BJ (cell line): Measurements from ENCODE around the gene DUSP8. TPM values are rescaled to one million over a fixed set of nuclear protein-coding genes. Genes with fewer than 3 reads are reported as not detected.

ENCODE experiments used
- CTCF ChIA-PET: fragments of 350-600 bp; formaldehyde crosslinking; extraction: SDS; loops from one replicate; lab custom pipeline; 2021; ENCODE audit warnings: antibody characterized with exemption, inconsistent platforms; lab: Yijun Ruan, JAX
- POLR2A ChIA-PET: fragments of 300-600 bp; sonication (Branson Sonifier 250); formaldehyde crosslinking; extraction: SDS; loops from one replicate; lab custom pipeline; 2021; ENCODE audit warnings: antibody characterized with exemption; lab: Charles Lee
- DNase-seq: peaks from one replicate; pipeline ENCODE4 v3.0.0-alpha.2; 2011; ENCODE audit warnings: low read depth
- H3K27me3 ChIP-seq: 2 replicates; pipeline ENCODE4 v1.6.0; 2011; ENCODE audit warnings: low read length; ENCODE audit not compliant: control insufficient read depth, insufficient read depth
- H3K36me3 ChIP-seq: 2 replicates; pipeline ENCODE4 v1.5.1; 2011; ENCODE audit warnings: low read length; ENCODE audit not compliant: control insufficient read depth, insufficient read depth
- H3K4me3 ChIP-seq: 2 replicates; pipeline ENCODE4 v1.5.1; 2011; ENCODE audit warnings: low read depth, mild to moderate bottlenecking, control low read depth, low read length
- CTCF ChIP-seq: IDR thresholded peaks from 2 replicates; pipeline ENCODE4 v1.5.1; 2011; ENCODE audit warnings: low read depth, mild to moderate bottlenecking, control low read depth, inconsistent platforms, low read length, moderate library complexity; ENCODE audit not compliant: insufficient read depth
- polyA plus RNA-seq: library from polyadenylated mRNA; depleted of rRNA; stranded (reverse); fragments of >200 nt; gene quantifications from 2 replicates; pipeline ENCODE4 v1.2.3, GENCODE V29; 2011

DUSP8 gene
- polyA plus RNA-seq, 1 experiment, result 3.4 TPM

- POLR2A ChIA-PET, result no interaction called here
- TF ChIP-seq CTCF, result no peak
- no peak for DNase-seq
- Histone ChIP-seq H3K36me3 (no peaks in the 10 kb centered on the region), H3K4me3 (no peak overlapping the region), H3K27me3 (peaks cover 32% of the 10 kb centered on the region)
- CTCF ChIA-PET, result interaction anchor here (1.2 to 10.5 kb wide), 2 partner anchors 13 to 31 kb away, joined by 3 to 301 read pairs; partner anchors contain the start of gene DUSP8
Measured at GRCh38 chr11:1544536-1544935, 27.5 kb downstream of the DUSP8 start.

GRCh38 chr11:1543606-1544263, 28.3 kb downstream of the DUSP8 start:
- CTCF ChIA-PET, result interaction anchor here (1.2 to 10.5 kb wide), 2 partner anchors 12 to 31 kb away, joined by 3 to 301 read pairs; partner anchors contain the start of gene DUSP8
- POLR2A ChIA-PET, result no interaction called here

GRCh38 chr11:1542267-1542666, 29.8 kb downstream of the DUSP8 start:
- peaks cover 24% of the 10 kb centered on the region for H3K27me3 ChIP-seq
- ChIA-PET POLR2A (no interaction called here), CTCF (interaction anchor here (1.0 to 10.5 kb wide), 2 partner anchors 33 to 86 kb away, joined by 3 to 301 read pairs; partner anchors contain the start of gene DUSP8)

More at GRCh38 chr11:1543606-1544263, 28.3 kb downstream of the DUSP8 start:
- Histone ChIP-seq H3K4me3 (no peak overlapping the region), H3K27me3 (peaks cover 29% of the 10 kb centered on the region), H3K36me3 (no peaks in the 10 kb centered on the region)
- TF ChIP-seq CTCF, result no peak
- DNase-seq, result no peak

GRCh38 chr11:1541474-1542204, 30.4 kb downstream of the DUSP8 start:
- ChIA-PET CTCF (interaction anchor here (0.6 to 10.5 kb wide), 3 partner anchors 33 to 600 kb away, joined by 3 to 301 read pairs (median 3); partner anchors contain the start of gene DUSP8), POLR2A (no interaction called here)
- TF ChIP-seq CTCF, result no peak
- DNase-seq, result no peak
- Histone ChIP-seq H3K27me3 (peaks cover 23% of the 10 kb centered on the region), H3K4me3 (no peak overlapping the region), H3K36me3 (no peaks in the 10 kb centered on the region)

More at GRCh38 chr11:1542267-1542666, 29.8 kb downstream of the DUSP8 start:
- DNase-seq, result no peak
- Histone ChIP-seq H3K36me3 (no peaks in the 10 kb centered on the region), H3K4me3 (no peak overlapping the region)
- no peak for TF ChIP-seq CTCF

GRCh38 chr11:1540074-1540473, 32.0 kb downstream of the DUSP8 start:
- Histone ChIP-seq H3K4me3 (no peak overlapping the region), H3K27me3 (peaks cover 14% of the 10 kb centered on the region), H3K36me3 (peaks cover 3% of the 10 kb centered on the region; the same call in 1 of the 2 replicates)
- no peak for TF ChIP-seq CTCF
- ChIA-PET POLR2A (no interaction called here), CTCF (interaction anchor here (0.7 to 10.5 kb wide), 3 partner anchors 35 to 621 kb away, joined by 3 to 301 read pairs (median 3); partner anchors contain the start of gene DUSP8)
- no peak for DNase-seq
